ENCODE results near the gene DNAJA4. TPM values are rescaled to one million over a fixed set of nuclear protein-coding genes. Genes with fewer than 3 reads are reported as not detected.

Gene DNAJA4
- total RNA-seq, 1 donor from 2014 or later: 34.4 TPM

DNA sequence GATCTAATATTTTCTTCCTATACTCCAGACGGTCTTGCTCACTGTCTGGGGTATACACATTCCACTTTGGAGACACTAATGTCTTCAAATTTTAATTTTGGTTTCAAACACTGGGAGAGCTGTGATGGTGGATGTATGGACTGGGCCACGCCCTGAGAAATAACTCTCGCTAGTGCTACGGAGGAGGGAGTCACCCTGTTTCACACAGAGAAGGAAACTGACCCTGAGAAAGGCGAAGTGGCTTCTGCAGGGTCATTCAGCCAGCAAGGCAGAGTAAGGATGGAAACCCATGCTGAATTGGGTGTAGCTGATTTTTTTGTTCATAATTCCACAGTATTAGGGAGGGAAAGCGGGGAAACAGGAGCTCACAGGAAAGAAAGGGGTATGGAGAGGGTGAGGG is 43.6 kb downstream of the DNAJA4 start:
- Histone ChIP-seq H3K4me1 (peaks cover 6% of the 10 kb centered on the region), H3K27me3 (ENCODE audit: low read depth) (peaks cover 14% of the 10 kb centered on the region), H3K27ac (no peak overlapping the region), H3K4me3 (no peak overlapping the region), H3K9me3 (no peaks in the 10 kb centered on the region), H3K36me3 (no peaks in the 10 kb centered on the region)
- intact Hi-C loops (cut with DNase I): loop anchor here (10.0 kb wide), 1 partner anchor 117 kb away; no protein-coding TSS in a partner anchor
- TF ChIP-seq, protein P1, sequence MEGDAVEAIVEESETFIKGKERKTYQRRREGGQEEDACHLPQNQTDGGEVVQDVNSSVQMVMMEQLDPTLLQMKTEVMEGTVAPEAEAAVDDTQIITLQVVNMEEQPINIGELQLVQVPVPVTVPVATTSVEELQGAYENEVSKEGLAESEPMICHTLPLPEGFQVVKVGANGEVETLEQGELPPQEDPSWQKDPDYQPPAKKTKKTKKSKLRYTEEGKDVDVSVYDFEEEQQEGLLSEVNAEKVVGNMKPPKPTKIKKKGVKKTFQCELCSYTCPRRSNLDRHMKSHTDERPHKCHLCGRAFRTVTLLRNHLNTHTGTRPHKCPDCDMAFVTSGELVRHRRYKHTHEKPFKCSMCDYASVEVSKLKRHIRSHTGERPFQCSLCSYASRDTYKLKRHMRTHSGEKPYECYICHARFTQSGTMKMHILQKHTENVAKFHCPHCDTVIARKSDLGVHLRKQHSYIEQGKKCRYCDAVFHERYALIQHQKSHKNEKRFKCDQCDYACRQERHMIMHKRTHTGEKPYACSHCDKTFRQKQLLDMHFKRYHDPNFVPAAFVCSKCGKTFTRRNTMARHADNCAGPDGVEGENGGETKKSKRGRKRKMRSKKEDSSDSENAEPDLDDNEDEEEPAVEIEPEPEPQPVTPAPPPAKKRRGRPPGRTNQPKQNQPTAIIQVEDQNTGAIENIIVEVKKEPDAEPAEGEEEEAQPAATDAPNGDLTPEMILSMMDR (IDR thresholded peaks at IDR 0.05): no peak
- ATAC-seq (no peak), DNase-seq (no peak)

DNA sequence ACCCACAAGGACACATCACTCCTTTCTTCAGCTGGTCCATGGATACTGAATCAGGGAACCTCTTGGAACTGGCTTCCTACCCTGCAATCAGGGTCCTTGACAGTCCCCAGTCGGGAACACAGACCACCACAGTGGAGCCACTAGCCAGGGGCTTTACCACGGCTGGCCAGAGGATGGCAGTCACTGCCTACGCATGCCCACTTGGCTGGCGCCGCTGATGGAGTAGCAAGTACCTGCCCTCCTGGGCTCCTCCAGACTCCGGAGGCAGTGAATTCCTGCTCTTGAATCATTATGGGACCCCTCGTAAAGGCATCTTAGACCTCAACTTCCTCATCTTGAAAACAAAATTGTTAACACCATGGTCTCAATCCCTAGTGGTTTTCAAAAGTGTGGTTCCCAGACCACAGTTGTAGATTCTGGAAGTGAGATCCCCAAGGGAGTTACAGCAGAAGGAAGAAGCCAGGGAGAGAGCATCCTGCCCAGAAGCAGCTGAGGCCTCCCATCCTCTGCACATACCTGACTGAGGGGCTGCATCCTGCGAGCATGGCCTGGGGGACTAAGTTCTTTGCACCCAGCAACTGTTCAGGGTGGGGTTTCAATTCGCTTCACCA is 44.2 kb downstream of the DNAJA4 start:
- DNase-seq (peak; percentile 76), ATAC-seq (peak; percentile 77 to 82)
- TF ChIP-seq, protein P1 (IDR thresholded peaks at IDR 0.05): peak; percentile 86
- intact Hi-C loops (cut with DNase I): loop anchor here (10.0 kb wide), 1 partner anchor 116 kb away; no protein-coding TSS in a partner anchor
- H3K4me1 ChIP-seq: peaks cover 6% of the 10 kb centered on the region
- no peak overlapping the region for H3K4me3 ChIP-seq
- H3K27me3 ChIP-seq (ENCODE audit: low read depth): peaks cover 11% of the 10 kb centered on the region
- no peaks in the 10 kb centered on the region for H3K9me3 ChIP-seq
- no peak overlapping the region for H3K27ac ChIP-seq
- no peaks in the 10 kb centered on the region for H3K36me3 ChIP-seq

DNA sequence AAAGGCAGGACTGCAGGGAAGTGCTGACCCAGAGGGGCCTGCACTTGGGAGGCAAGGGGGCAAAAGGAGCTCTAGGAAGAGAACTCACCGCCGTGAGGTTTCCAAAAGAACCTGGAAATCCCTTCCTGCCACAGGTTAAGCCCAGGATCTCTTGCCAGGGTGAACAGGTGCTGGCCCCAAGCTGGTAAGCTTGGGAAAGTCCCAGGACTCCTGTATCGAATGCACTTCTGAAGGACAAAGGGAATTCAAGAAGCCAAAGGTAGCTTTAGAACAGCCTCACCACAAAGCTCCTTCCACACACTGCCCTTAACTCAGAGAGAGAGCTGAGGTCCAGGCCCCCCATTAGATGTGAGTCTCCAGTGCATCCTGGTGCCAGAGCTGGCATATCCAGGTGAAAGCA is 46.9 kb downstream of the DNAJA4 start:
- Histone ChIP-seq H3K27ac (no peak overlapping the region), H3K9me3 (no peaks in the 10 kb centered on the region), H3K27me3 (ENCODE audit: low read depth) (no peaks in the 10 kb centered on the region), H3K4me1 (peaks cover 6% of the 10 kb centered on the region), H3K4me3 (no peak overlapping the region), H3K36me3 (no peaks in the 10 kb centered on the region)
- intact Hi-C loops (cut with DNase I): no loop called here
- TF ChIP-seq, protein P1 (IDR thresholded peaks at IDR 0.05): no peak
- no peak for ATAC-seq
- DNase-seq: no peak

DNA sequence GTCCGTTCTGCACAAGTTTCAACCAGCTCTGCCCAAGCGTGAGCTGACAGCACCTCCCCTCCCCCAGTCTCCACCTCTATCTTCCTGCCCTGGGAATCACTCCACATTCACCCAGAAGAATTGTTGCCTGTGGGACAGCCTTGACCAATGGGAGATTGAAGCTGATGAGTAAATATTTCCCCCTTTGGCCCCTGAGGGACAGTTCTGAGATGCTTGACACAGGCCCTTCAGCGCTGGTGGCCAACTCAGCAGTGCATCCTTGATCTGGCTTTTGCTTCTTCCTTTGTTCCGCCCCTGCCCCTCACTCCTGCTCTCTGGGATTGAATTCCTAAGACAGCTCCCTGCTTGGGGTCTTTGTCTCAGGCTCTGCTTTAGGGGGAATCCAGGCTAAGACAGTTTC is 48.2 kb downstream of the DNAJA4 start:
- no peaks in the 10 kb centered on the region for H3K36me3 ChIP-seq
- no peak for DNase-seq
- no peak overlapping the region for H3K4me3 ChIP-seq
- no peak overlapping the region for H3K27ac ChIP-seq
- H3K27me3 ChIP-seq (ENCODE audit: low read depth): no peaks in the 10 kb centered on the region
- intact Hi-C loops (cut with DNase I): no loop called here
- H3K9me3 ChIP-seq: no peaks in the 10 kb centered on the region
- H3K4me1 ChIP-seq: peaks cover 6% of the 10 kb centered on the region
- no peak for ATAC-seq
- TF ChIP-seq, protein P1 (IDR thresholded peaks at IDR 0.05): no peak

DNA sequence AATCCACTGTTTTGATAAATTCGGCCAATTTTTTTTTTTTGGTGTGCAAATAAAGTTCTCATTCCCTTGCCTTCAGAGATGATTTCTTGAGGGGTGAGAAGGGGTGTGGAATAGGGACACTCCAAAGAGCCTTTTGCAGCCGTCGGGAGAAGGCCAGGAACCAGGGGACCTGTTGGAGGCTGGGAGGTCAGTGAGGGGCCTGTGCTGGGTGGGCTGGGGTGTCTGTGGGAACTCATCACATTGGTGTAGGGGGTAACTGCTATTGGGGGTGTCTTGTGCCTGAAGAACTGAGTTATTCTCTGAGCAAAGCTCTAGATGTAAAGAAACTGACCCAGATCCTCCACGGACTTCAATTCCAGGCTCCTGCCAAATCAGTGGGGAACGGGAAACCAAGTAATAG is 48.6 kb downstream of the DNAJA4 start:
- DNase-seq (no peak), ATAC-seq (no peak)
- no peak overlapping the region for H3K4me3 ChIP-seq
- no peaks in the 10 kb centered on the region for H3K27me3 ChIP-seq (ENCODE audit: low read depth)
- TF ChIP-seq, protein P1 (IDR thresholded peaks at IDR 0.05): no peak
- H3K27ac ChIP-seq: no peak overlapping the region
- H3K4me1 ChIP-seq: peaks cover 6% of the 10 kb centered on the region
- intact Hi-C loops (cut with DNase I): no loop called here
- no peaks in the 10 kb centered on the region for H3K9me3 ChIP-seq
- no peaks in the 10 kb centered on the region for H3K36me3 ChIP-seq

Data from lower lobe of right lung (tissue), 2 donors.